GM15510 (cell line): ENCODE results near the gene PRDX2.

Experiments
- POLR2A ChIP-seq: IDR thresholded peaks from 3 replicates; pipeline ENCODE4 v1.6.1; 2011; ENCODE audit warnings: borderline replicate concordance; ENCODE audit not compliant: insufficient read length; ENCODE audit errors: extremely low read depth

PRDX2 gene

GRCh38 chr19:12796146-12797071 is 5.2 kb downstream of the PRDX2 start:
- TF ChIP-seq POLR2A: no peak

GRCh38 chr19:12794971-12795381 is 6.6 kb downstream of the PRDX2 start:
- TF ChIP-seq POLR2A: no peak

- no peak for TF ChIP-seq POLR2A
These were observed 7.2 kb downstream of the PRDX2 start for GRCh38 chr19:12794196-12794941.

DNA sequence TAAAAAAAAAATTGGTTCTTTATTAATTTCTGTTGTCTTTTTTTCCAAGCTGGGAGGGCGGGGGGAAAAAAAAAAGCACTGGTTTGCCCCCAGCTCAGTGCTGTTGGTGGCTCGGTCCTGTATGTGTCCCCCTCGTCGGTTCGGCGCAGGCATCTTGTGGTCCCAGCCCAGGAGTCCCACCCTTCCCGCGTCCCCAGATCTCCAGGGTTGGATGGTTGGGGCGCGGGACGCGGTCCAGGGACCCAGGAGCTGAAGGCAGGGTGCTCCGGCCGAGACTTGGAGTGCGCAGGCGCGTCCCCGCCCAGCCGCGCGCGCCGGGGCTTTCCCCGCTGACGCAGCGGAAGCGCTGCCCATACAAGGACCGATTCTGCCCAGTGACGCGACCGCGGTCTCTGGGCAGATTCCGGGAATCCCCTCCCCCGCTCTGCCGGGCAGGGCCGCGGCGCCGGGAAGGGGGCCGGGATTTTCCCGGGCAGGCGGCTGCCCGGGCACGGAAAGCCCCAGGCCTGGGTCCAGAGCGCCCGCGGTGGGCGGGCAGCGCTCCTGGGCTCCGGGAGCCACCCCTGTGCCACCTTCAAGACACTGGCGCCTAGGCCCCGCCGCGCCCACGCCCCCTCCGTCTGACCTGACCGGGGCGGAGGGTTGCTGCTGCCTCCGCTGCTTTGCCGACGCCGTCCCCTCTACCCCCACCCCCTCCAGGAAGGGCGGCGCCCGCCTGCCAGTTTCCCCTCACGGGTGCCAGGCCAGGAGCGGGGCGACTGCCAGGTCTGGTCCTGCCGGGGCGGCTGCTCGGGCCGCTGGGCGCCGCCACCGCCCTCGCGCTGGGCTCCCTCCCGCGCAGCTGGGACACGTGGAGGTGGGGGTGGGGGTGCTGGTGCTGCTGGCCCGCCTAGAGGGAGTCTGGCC is 8.1 kb downstream of the PRDX2 start:
- TF ChIP-seq POLR2A: peak; percentile 81

DNA sequence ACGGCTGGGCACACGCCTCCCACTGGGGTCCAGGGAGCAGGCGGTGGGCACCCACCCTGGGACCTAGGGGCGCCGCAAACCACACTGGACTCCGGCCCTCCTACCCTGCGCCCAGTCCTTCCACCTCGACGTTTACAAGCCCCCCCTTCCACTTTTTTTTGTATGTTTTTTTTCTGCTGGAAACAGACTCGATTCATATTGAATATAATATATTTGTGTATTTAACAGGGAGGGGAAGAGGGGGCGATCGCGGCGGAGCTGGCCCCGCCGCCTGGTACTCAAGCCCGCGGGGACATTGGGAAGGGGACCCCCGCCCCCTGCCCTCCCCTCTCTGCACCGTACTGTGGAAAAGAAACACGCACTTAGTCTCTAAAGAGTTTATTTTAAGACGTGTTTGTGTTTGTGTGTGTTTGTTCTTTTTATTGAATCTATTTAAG is 8.7 kb downstream of the PRDX2 start:
- no peak for TF ChIP-seq POLR2A

DNA sequence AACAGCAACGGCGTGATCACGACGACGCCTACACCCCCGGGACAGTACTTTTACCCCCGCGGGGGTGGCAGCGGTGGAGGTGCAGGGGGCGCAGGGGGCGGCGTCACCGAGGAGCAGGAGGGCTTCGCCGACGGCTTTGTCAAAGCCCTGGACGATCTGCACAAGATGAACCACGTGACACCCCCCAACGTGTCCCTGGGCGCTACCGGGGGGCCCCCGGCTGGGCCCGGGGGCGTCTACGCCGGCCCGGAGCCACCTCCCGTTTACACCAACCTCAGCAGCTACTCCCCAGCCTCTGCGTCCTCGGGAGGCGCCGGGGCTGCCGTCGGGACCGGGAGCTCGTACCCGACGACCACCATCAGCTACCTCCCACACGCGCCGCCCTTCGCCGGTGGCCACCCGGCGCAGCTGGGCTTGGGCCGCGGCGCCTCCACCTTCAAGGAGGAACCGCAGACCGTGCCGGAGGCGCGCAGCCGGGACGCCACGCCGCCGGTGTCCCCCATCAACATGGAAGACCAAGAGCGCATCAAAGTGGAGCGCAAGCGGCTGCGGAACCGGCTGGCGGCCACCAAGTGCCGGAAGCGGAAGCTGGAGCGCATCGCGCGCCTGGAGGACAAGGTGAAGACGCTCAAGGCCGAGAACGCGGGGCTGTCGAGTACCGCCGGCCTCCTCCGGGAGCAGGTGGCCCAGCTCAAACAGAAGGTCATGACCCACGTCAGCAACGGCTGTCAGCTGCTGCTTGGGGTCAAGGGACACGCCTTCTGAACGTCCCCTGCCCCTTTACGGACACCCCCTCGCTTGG is 9.3 kb downstream of the PRDX2 start:
- peak; percentile 66 for TF ChIP-seq POLR2A

GRCh38 chr19:12791345-12792050 is 10.1 kb downstream of the PRDX2 start, which contains the start of gene JUNB:
TSS of gene JUNB (plus strand) at chr19:12791486. CDS start at chr19:12791772, 286 bp downstream.
- TF ChIP-seq POLR2A: peak; percentile 100

- no peak for TF ChIP-seq POLR2A
These were observed 10.8 kb downstream of the PRDX2 start for GRCh38 chr19:12790628-12791344.

DNA sequence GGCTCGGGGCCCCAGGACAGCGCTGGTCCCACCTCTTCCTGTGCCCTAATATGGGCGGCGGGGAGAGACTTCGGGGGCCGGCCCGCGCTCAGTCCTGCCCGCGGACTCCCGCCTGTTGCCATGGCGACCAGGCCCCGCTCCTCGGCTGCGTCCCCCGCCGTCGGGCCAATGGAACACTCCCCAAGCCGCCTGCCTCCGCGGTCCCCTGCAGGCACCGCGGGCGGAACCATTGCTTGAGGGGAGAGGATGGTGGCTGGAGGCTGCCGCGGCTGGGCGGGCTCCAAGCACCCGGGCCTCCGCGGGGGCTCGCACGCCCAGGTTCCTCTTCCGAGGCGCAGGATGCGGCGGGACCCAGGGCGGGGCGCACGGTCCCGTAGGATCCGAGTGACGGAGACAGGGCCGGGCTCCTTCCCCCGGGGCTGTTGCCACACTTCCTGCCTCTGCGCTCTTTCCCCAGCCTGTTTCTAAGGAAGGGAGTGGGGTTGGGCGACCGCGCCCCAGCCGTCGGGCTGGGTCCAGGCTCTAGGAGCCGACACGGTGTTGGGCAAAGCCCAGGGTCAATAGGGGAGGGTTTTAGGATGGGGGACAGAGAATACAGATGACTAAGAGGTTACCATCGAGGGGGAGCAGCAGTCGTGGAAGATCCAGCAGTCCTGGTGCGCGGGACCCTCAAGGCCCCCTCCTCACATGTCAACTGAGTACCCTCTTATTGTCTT is 11.5 kb downstream of the PRDX2 start:
- peak; percentile 22 for TF ChIP-seq POLR2A

DNA sequence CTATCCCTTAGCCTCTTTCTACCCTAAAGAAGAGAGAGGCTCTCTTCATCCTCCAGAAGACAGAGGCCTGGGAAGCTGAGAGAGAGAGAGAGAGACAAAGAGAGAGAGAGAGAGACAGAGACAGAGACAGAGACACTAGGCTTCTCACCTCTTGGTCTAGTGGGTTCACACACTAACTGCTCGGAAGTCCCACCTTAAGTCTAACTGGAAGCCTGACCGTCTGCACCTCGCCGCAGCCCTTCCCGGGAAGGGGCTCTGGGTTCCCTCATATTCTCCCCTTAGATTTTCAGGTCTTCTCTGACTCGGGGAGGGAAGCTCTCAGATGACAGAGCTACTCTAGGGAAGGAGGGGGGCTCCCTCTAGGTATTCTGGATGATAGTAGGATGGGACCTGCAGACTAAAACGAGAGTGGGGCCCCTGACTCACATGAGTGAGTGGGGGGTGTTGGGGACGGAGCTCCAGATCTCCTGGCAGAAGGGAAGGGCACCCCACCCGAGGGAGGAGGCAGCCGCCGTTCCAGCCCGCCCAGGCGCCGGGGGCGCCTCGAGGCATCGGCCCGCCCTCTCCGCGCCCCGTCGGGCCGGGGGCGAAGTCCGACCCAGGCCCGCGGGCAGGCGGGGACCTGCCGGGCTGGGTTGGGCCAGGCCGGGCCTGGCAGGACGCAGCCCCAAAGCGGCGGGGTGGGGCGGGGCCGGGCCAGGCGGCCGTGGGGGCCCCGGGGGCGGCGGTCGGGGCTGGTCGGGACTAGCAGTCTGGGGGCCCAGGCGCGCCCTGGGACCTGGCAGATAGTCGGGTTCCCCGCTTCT is 12.3 kb downstream of the PRDX2 start:
- TF ChIP-seq POLR2A: peak; percentile 73

DNA sequence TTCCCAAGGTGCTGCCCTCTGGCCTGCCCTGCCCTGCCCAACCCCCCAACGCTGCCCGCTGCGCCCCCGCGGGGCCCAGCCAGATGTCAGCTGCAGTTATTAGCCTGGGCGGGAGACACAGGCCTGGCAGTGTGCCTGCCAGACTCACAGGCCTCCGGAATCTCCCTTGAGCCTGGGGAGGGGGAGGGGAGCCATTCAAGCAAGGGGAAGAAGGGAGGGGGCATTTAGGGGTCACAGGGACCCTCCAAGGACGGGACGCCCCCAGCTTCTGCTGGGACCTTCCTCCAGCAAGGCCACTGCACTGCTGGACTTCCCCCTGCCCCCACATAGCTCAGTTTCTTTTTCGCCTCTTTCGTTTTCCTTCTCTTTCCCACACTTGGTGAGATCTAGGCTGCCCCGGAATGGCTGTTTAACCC is 12.9 kb downstream of the PRDX2 start:
- peak; percentile 55 for TF ChIP-seq POLR2A
